HepG2 (cell line): ENCODE measurements around the gene SQSTM1. TPM values are rescaled to one million over a fixed set of nuclear protein-coding genes. Genes with fewer than 3 reads are reported as not detected.
A peak's percentile ranks its signal among the peaks of the same experiment; 100 is the strongest.

Experiments used
- ATAC-seq: fragments of 200-7000 bp; cut with Tn5 transposase; 3 replicates; pipeline ENCODE4 v1.9.1; 2020; ENCODE audit warnings: mild to moderate bottlenecking, moderate library complexity
- BruUV-seq: library from RNA; stranded (reverse); fragments of 400-500 nt; replicated peaks from 2 replicates; lab custom pipeline; 2021; lab: Mats Ljungman, UMichigan
- CTCF ChIA-PET: fragments of 300-600 bp; formaldehyde crosslinking; extraction: SDS; loops from one replicate; lab custom pipeline; 2021; ENCODE audit warnings: low total read pairs, inconsistent platforms, low intra/inter-chr PET ratio; lab: Yijun Ruan, JAX
- POLR2A ChIA-PET: fragments of 350-600 bp; sonication (Branson Sonifier 250); formaldehyde crosslinking; loops from one replicate; lab custom pipeline; 2020; ENCODE audit warnings: antibody characterized with exemption, inconsistent platforms; lab: Yijun Ruan, JAX
- DNase-seq: peaks from one replicate; pipeline ENCODE4 v3.0.0-alpha.2; 2015; ENCODE audit warnings: low spot score
- FAIRE-seq: peaks from 3 replicates; lab custom pipeline; 2011; peaks lifted over from hg19 to GRCh38; lab: Jason Lieb, UNC
- H2AFZ ChIP-seq: one replicate; pipeline ENCODE4 v1.6.1; 2011; ENCODE audit warnings: low read length, inconsistent platforms
- H3K27ac ChIP-seq: fragments of 300-600 bp; 3 replicates; pipeline ENCODE4 v1.8.0; 2011; ENCODE audit warnings: mixed run types, mild to moderate bottlenecking, mixed read lengths, low read length, inconsistent platforms; ENCODE audit not compliant: insufficient read depth; ENCODE audit errors: extremely low read length
- H3K27me3 ChIP-seq, 2 experiments: fragments of 200-600 bp in 1 of 2; 2 replicates in 1 of 2; 3 replicates in 1 of 2; pipeline versions ENCODE4 v1.6.0 to v1.8.0; 2011; ENCODE audit warnings: low read length in 2 of 2, mild to moderate bottlenecking in 2 of 2, moderate library complexity in 2 of 2, inconsistent platforms in 1 of 2; ENCODE audit not compliant: insufficient read depth in 2 of 2, control insufficient read depth in 1 of 2
- H3K36me3 ChIP-seq, 2 experiments: fragments of 200-600 bp in 1 of 2; replicated peaks in 1 of 2; 2 replicates in 1 of 2; 3 replicates in 1 of 2; pipeline versions ENCODE4 v1.5.1 to v1.8.0; 2011; ENCODE audit warnings: low read length in 2 of 2, inconsistent platforms in 1 of 2; ENCODE audit not compliant: insufficient read depth in 2 of 2, control insufficient read depth in 1 of 2
- H3K4me1 ChIP-seq: 2 replicates; pipeline ENCODE4 v1.5.1; 2012; ENCODE audit warnings: low read length, inconsistent platforms; ENCODE audit not compliant: insufficient read depth
- H3K4me2 ChIP-seq: 2 replicates; pipeline ENCODE4 v1.6.0; 2011; ENCODE audit warnings: low read depth, low read length, inconsistent platforms
- H3K4me3 ChIP-seq, 3 experiments: fragments of 200-600 bp in 1 of 3; sonication (generic), shearing (Covaris generic) in 1 of 3; replicated peaks in 1 of 3; 2 replicates each; pipeline ENCODE4 v1.5.1; 2011 to 2016; ENCODE audit warnings: low read length in 3 of 3, inconsistent platforms in 2 of 3, low read depth in 2 of 3, mild to moderate bottlenecking in 2 of 3, control low read depth in 1 of 3, mixed read lengths in 1 of 3; ENCODE audit not compliant: insufficient read depth in 1 of 3
- H3K79me2 ChIP-seq: one replicate; pipeline ENCODE4 v1.6.1; 2011; ENCODE audit warnings: low read length, inconsistent platforms; ENCODE audit not compliant: insufficient read depth
- H3K9ac ChIP-seq: 2 replicates; pipeline ENCODE4 v1.6.0; 2011; ENCODE audit warnings: mild to moderate bottlenecking, low read depth, low read length, inconsistent platforms; ENCODE audit not compliant: insufficient read depth
- H3K9me3 ChIP-seq: 2 replicates; pipeline ENCODE4 v1.5.1; 2012; ENCODE audit warnings: mild to moderate bottlenecking, low read length
- H4K20me1 ChIP-seq: 2 replicates; pipeline ENCODE4 v1.6.0; 2011; ENCODE audit warnings: inconsistent platforms, mild to moderate bottlenecking, low read length, moderate library complexity; ENCODE audit not compliant: insufficient read depth
- AGO2 ChIP-seq: fragments of 200-400 bp; formaldehyde crosslinking; optimal IDR thresholded peaks from 2 replicates; pipeline ENCODE3; 2017; ENCODE audit warnings: mild to moderate bottlenecking, low read depth, low read length, moderate library complexity
- CERS6 ChIP-seq: sonication (generic); formaldehyde crosslinking; IDR thresholded peaks from 2 replicates; pipeline ENCODE4 v1.5.0; 2020; ENCODE audit warnings: missing genetic modification reagents
- MXD4 ChIP-seq: IDR thresholded peaks from 2 replicates; pipeline ENCODE4 v1.6.1; 2016; ENCODE audit warnings: mild to moderate bottlenecking, missing biosample characterization, missing genetic modification reagents
- NFYC ChIP-seq: IDR thresholded peaks from 2 replicates; pipeline ENCODE4 v1.6.1; 2016; ENCODE audit warnings: missing genetic modification reagents, missing compliant biosample characterization
- NONO ChIP-seq, 2 experiments: fragments of 450-650 bp in 1 of 2; sonication (generic) in 1 of 2; formaldehyde crosslinking in 1 of 2; IDR thresholded peaks in 1 of 2; conservative IDR thresholded peaks in 1 of 2; 2 replicates each; pipeline versions ENCODE4 v1.6.1 to v1.8.0; 2017 to 2022; ENCODE audit warnings: mild to moderate bottlenecking in 1 of 2, missing genetic modification reagents in 1 of 2, moderate library complexity in 1 of 2
- TBX3 ChIP-seq: fragments of 450-650 bp; IDR thresholded peaks from 2 replicates; pipeline ENCODE4 v1.6.1; 2017; ENCODE audit warnings: antibody characterized with exemption, mild to moderate bottlenecking, inconsistent platforms, borderline replicate concordance
- ZBTB7B ChIP-seq: sonication (generic); formaldehyde crosslinking; IDR thresholded peaks from 2 replicates; pipeline ENCODE4 v1.4.0; 2020; ENCODE audit warnings: missing genetic modification reagents
- WGBS: methylation state at CpG from one replicate; pipeline ENCODE4 v1.1.6; 2017; ENCODE audit warnings: low lambda C conversion rate; 5-methylcytosine and 5-hydroxymethylcytosine counted together
- in situ Hi-C: cut with HindIII; loops from 2 replicates; pipeline ENCODE4 v1.10.0; 2017; ENCODE audit warnings: low pct_unique_long_range_greater_than_20kb; ENCODE audit not compliant: extremely low pct_ligation_motif_present
- intact Hi-C: fragments of 100-400 bp; cut with micrococcal nuclease; formaldehyde crosslinking; loops from one replicate; pipeline ENCODE4 v1.10.0; 2022; ENCODE audit not compliant: unreplicated experiment
- polyA plus RNA-seq, 8 experiments: library from polyadenylated mRNA; depleted of rRNA in 3 of 8; stranded (reverse) in 7 of 8; unstranded in 1 of 8; fragments of >200 nt; fragmentation: Illumina TruSeq in 4 of 8; extraction: Trizol in 4 of 8; gene quantifications; 2 replicates each; pipeline versions ENCODE4 v1.2.1 to v1.2.3, GENCODE V29; 2011 to 2016; ENCODE audit warnings: low read depth in 4 of 8, missing spikeins in 1 of 8, mixed read lengths in 1 of 8; ENCODE audit not compliant: insufficient read depth in 1 of 8
- total RNA-seq, 5 experiments: library from RNA; depleted of rRNA; stranded (reverse); fragments of >200 nt; fragmentation: Illumina TruSeq; extraction: Trizol; gene quantifications; 2 replicates each; pipeline ENCODE4 v1.2.3, GENCODE V29; 2016; ENCODE audit warnings: low read depth in 1 of 5

Gene SQSTM1
- total and polyA plus RNA-seq, 2 of the 13 experiments (the other 11 are each of a cell fraction or from before 2014, with no cell fraction given): 90.9 to 160 TPM

GRCh38 chr5:179863449-179864085, 42.9 kb downstream of the SQSTM1 start:
- no peak for TF ChIP-seq ZBTB7B (CRISPR knock-in tag)
- peak; percentile 20 for TF ChIP-seq AGO2
- BruUV-seq: no TSS peak
- no peaks in the 10 kb centered on the region for H4K20me1 ChIP-seq
- no peaks in the 10 kb centered on the region for H3K79me2 ChIP-seq
- intact Hi-C loops (no loop called here), in situ Hi-C loops (no loop called here)
- POLR2A ChIA-PET: no interaction called here
- peaks cover 14% of the 10 kb centered on the region for H3K4me1 ChIP-seq
- DNase-seq (no peak), FAIRE-seq (no peak), ATAC-seq (no peak)
- H3K27me3 ChIP-seq: no peaks in the 10 kb centered on the region
- 97% methylated on average over 19 of the region's 31 CpGs for WGBS
- no peak overlapping the region for H3K27ac ChIP-seq
- H3K9me3 ChIP-seq: no peaks in the 10 kb centered on the region
- peaks cover 18 to 25% of the 10 kb centered on the region in 2 experiments; a peak in 4 of 5 replicates for H3K36me3 ChIP-seq
- H3K9ac ChIP-seq: no peak overlapping the region
- H3K4me3 ChIP-seq: no peak overlapping the region
- CTCF ChIA-PET: no interaction called here
- H2AFZ ChIP-seq: no peak overlapping the region
- no peak overlapping the region for H3K4me2 ChIP-seq

DNA sequence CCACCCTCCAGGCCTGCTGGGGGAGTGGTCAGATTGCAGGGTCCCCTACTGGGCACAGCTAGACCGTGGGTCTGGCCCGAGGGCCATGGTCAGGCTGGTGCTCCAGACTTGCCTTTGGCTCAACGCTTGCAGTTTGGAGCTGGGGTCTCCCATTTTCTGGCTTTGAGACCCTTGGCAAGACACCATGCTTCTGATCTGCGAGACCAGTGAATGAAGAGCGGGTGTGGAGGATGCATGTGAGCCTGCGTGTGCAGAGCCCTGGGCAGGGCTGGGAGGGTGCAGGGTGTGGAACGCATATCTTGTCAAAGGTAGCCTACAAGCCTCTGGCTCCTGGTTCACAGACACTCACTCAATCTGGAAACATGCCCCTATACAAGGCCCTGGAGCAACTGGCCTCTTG, 44.0 kb downstream of the SQSTM1 start:
- H3K79me2 ChIP-seq: no peaks in the 10 kb centered on the region
- FAIRE-seq: no peak
- DNase-seq: no peak
- H2AFZ ChIP-seq: no peak overlapping the region
- H3K36me3 ChIP-seq: peaks cover 18 to 29% of the 10 kb centered on the region in 2 experiments; a peak in 4 of 5 replicates
- H3K4me3 ChIP-seq: no peak overlapping the region
- no peak overlapping the region for H3K27ac ChIP-seq
- H3K9ac ChIP-seq: no peak overlapping the region
- no peaks in the 10 kb centered on the region for H3K27me3 ChIP-seq
- ChIA-PET POLR2A (no interaction called here), CTCF (no interaction called here)
- BruUV-seq: no TSS peak
- no peak for ATAC-seq
- no peak overlapping the region for H3K4me2 ChIP-seq
- in situ Hi-C loops (no loop called here), intact Hi-C loops (loop anchor here (5.0 kb wide), 1 partner anchor 1278 kb away; no protein-coding TSS in a partner anchor)
- 100% methylated on average over 4 of the region's 7 CpGs for WGBS
- TF ChIP-seq NONO (IDR thresholded peaks at IDR 0.05) (no peak), NONO (CRISPR knock-in tag; conservative IDR thresholded peaks at IDR 0.05) (no peak), MXD4 (no peak), TBX3 (no peak), NFYC (no peak), CERS6 (CRISPR knock-in tag) (no peak)
- no peaks in the 10 kb centered on the region for H4K20me1 ChIP-seq
- peaks cover 9% of the 10 kb centered on the region for H3K4me1 ChIP-seq
- no peaks in the 10 kb centered on the region for H3K9me3 ChIP-seq
